GF-D8 (cell line): ENCODE data around the gene CHMP3.
"Not testable (repeated sequence)": the region's sequence is repeated elsewhere in the genome, so short reads cannot be mapped to it uniquely, and the experiment has no call there.

Experiments used
- DNase-seq: peaks from one replicate; lab custom pipeline; 2025; lab: John Stamatoyannopoulos, UW

Gene CHMP3

GRCh38 chr2:86562922-86563649, at the start of gene CHMP3:
Gene CHMP3 (minus strand): TSS chr2:86563443. CDS start chr2:86563348, 95 bp downstream.
- peak; percentile 87 for DNase-seq

- DNase-seq = no peak
Measured at GRCh38 chr2:86610871-86611270, 47.6 kb upstream of the CHMP3 start.

- DNase-seq = no peak
Measured at GRCh38 chr2:86608832-86609410, 45.7 kb upstream of the CHMP3 start.

DNA sequence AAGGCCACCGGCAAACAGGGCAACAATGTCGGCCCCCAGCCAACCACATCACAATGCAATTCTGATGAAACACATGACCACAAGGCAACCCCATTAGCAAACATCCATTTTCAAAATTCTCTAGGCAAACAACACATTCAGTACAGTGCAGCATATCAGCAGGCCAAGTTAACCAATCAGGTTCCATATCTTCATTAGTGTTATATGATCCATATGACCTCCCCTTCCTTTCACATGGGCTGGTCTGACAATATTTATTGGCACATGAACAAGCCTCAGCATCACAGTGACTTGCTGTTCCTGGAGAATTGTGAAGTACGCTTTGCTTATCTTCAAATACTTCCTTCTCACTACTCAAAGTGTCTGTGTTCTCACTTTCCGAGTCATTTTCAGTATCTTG, 40.7 kb upstream of the CHMP3 start:
- DNase-seq = no peak

GRCh38 chr2:86598966-86599365, 35.7 kb upstream of the CHMP3 start:
- no peak for DNase-seq

- DNase-seq = no peak
Measured at GRCh38 chr2:86596118-86596517, 32.9 kb upstream of the CHMP3 start.

- no peak for DNase-seq
Measured at GRCh38 chr2:86593266-86593665, 30.0 kb upstream of the CHMP3 start.

GRCh38 chr2:86592547-86593230, 29.4 kb upstream of the CHMP3 start:
- no peak for DNase-seq

DNA sequence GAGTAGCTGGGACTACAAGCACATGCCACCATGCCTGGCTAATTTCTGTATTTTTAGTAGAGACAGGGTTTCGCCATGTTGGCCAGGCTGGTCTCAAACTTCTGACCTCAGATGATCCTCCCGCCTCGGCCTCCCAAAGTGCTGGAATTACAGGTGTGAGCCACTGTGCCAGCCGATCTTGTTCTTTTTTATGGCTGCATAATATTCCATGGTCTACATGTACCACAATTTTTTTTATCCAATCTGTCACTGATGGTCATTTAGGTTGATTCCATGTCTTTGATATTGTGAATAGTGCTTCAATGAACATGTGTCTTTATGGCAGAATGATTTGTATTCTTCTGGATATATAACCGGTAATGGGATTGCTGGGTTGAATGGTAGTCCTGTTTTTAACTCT, 26.5 kb upstream of the CHMP3 start:
- DNase-seq = not testable (repeated sequence)

- DNase-seq = peak; percentile 33
Measured at GRCh38 chr2:86584151-86584913, 21.1 kb upstream of the CHMP3 start.

- DNase-seq = no peak
Measured at GRCh38 chr2:86580560-86580959, 17.3 kb upstream of the CHMP3 start.

DNA sequence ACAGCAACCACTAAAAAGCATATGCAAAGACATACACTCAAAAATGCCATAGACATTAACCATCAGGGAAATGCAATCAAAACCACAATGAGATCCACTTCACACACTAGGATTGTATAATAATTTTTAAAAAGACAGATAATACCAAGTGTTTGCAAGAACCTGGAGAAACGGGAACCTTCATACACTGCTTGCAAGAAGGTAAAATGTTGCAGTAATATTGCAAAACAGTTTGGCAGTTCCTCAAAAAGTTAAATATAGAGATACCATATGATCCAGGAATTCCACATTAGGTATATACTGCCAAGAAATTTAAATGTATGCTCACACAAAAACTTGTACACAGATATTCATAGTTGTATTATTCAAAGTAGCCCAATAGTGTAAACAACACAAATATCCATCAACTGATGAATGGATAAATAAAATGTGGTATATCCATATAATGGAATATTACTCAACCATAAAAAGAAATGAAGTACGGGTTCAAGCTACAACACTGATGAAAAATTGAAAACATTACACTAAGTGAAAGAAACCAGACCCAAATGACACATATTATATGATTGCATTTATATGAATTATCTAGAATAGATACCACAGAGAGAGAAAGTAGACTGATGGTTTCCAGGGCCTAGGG, 14.7 kb upstream of the CHMP3 start:
- DNase-seq = no peak

DNA sequence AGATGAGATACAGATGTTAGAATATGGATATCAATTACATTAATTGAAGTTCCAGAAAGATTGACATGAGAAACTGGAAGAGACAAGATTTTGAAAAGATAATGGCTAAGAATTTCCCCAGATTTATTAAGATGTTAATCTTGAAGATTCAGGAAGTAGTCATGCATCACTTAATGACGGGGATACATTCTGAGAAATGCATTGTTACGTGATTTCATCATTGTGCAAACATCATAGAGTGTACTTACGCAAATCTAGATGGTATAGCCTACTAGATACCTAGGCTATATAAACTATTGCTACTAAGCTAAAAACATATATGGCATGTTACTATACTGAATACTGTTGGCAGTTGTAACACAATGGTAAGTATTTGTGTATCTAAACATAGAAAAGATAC, 6.8 kb upstream of the CHMP3 start:
- DNase-seq = no peak

DNA sequence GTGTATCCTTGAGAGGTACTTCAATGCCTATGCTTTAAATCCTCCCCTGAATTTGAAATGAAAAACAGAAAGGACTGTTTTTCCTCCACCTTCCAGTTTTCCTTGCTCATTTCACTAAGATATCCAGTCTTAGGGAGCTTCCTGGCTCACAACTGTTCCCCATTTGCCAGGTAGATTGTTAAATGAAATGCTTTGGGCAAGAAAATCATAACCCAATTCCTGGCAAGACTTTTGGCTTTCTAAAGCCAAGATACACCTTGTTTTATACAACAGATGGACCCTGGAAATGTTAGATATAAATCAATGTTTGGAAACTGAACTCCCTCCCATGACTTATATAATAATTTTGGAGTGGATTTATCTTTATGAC, 3.6 kb upstream of the CHMP3 start:
- DNase-seq = no peak

GRCh38 chr2:86566158-86566820, 3.0 kb upstream of the CHMP3 start:
- no peak for DNase-seq

- no peak for DNase-seq
Measured at GRCh38 chr2:86563650-86564061, 413 bp upstream of the CHMP3 start.

DNA sequence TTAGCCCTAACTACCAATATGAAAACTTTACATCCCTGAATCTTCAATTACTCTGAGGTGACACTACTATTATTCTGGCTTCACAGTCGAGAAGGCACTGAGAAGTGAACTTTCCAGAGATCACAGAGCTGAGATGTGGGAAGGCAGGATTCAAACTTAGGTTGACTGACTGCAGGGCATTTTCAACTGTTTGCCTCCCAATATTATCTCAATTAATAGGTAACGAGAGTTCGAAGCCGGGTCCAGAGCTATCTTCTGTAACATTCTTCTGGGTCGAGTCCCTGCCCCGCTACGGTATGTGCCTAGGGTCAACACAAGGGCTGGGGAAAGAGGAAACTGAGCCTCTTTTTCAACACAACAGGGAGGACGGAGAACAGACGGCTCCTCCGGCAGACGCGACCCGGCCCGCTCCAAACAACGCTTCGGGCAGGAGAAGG, 740 bp downstream of the CHMP3 start:
- no peak for DNase-seq

DNA sequence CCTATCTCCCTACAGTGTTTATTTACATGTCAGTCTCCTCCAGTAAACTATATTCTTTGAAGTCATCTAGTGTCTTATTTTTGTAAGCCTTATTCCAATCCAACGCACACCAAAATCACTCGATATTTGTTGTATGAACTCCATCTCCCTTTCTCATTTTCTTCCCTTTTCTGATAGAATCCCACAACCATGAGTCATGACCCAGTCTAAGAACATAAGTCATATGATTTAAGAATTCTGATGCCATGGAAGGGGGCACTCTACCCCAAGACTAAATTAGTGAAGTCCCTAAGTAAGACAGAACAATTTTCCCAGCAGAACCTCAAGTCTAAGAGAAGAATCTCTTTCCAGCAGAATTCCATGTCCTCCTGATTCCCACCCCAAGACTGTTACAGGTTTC, 5.4 kb downstream of the CHMP3 start:
- no peak for DNase-seq

DNA sequence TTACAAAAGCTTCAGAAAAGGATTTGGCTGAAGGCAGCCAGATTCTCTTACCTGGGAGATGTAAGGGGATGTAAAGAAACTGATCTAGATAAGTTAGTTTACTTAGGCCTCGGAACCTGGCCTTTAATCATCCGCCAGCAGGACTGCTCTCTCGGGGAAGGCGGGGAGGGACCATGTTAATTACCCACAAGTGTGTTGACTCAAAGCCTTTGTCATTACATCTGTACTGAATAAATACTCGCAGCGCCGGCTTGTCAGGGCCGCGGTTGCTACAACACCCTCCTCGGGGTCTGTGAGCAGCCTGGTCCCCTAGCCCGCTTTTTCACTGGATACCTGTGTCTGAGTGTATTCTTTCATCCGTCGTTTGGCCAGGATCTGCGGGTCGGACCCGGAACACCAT, 6.7 kb downstream of the CHMP3 start:
- DNase-seq = no peak

DNA sequence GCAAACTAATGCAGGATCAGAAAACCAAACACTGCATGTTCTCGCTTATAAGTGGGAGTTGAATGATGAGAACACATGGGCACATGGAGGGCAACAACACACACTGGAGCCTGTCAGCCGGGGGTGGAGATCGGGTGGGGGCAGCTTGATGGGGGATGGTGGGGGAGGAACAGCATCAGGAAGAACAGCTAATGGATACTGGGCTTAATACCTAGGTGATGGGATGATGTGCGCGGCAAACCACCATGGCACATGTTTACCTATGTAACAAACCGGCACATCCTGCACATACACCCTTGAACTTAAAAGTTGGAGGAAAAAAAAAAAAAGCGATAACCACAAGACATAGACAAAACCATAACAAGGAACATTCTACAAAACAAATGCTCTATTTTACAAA, 10.4 kb downstream of the CHMP3 start:
- DNase-seq = no peak

GRCh38 chr2:86549963-86550725, 13.1 kb downstream of the CHMP3 start:
- DNase-seq = not testable (repeated sequence)
